Liver (tissue), 9 donors: ENCODE measurements around the gene ISX. TPM values are rescaled to one million over a fixed set of nuclear protein-coding genes. Genes with fewer than 3 reads are reported as not detected.

Experiments used
- DNase-seq: peaks from one replicate; pipeline ENCODE4 v3.0.0-alpha.2; 2017; ENCODE audit warnings: low spot score
- H3K27ac ChIP-seq, 2 donors: one replicate each; pipeline ENCODE4 v1.7.0; 2013; ENCODE audit warnings: inconsistent platforms in 2 of 2, low read length in 2 of 2, control low read depth in 1 of 2, low read depth in 1 of 2, mild to moderate bottlenecking in 1 of 2
- H3K27me3 ChIP-seq, 4 donors: one replicate each; pipeline versions ENCODE4 v1.6.1 to v1.7.0; 2013; ENCODE audit warnings: low read length in 3 of 4, inconsistent platforms in 1 of 4, mild to moderate bottlenecking in 1 of 4, moderate library complexity in 1 of 4; ENCODE audit not compliant: control insufficient read depth in 4 of 4, insufficient read depth in 4 of 4
- H3K36me3 ChIP-seq, 4 donors: one replicate each; pipeline versions ENCODE4 v1.6.1 to v1.7.0; 2013; ENCODE audit warnings: low read length in 3 of 4, mild to moderate bottlenecking in 3 of 4, low read depth in 1 of 4, moderate library complexity in 1 of 4; ENCODE audit not compliant: control insufficient read depth in 4 of 4, insufficient read depth in 3 of 4
- H3K4me1 ChIP-seq, 4 donors: one replicate each; pipeline versions ENCODE4 v1.6.1 to v1.7.0; 2013; ENCODE audit warnings: low read length in 3 of 4, mild to moderate bottlenecking in 3 of 4, moderate library complexity in 1 of 4; ENCODE audit not compliant: control insufficient read depth in 4 of 4, insufficient read depth in 4 of 4
- H3K4me3 ChIP-seq, 3 donors: one replicate each; pipeline versions ENCODE4 v1.6.1 to v1.7.0; 2013; ENCODE audit warnings: low read length in 3 of 3, control low read depth in 1 of 3, low read depth in 1 of 3, mild to moderate bottlenecking in 1 of 3
- H3K9ac ChIP-seq, 2 donors: one replicate each; pipeline ENCODE4 v1.7.0; 2013; ENCODE audit warnings: low read length in 2 of 2, mild to moderate bottlenecking in 2 of 2, moderate library complexity in 2 of 2, control low read depth in 1 of 2, low read depth in 1 of 2
- H3K9me3 ChIP-seq, 4 donors: one replicate each; pipeline versions ENCODE4 v1.6.1 to v1.7.0; 2013; ENCODE audit warnings: low read length in 3 of 4; ENCODE audit not compliant: control insufficient read depth in 4 of 4
- ATF3 ChIP-seq: IDR thresholded peaks from 2 replicates; pipeline ENCODE4 v1.6.1; 2016; ENCODE audit warnings: antibody characterized with exemption
- CTCF ChIP-seq: fragments of 150-350 bp; IDR thresholded peaks from 2 replicates; pipeline ENCODE4 v1.5.1; 2017; ENCODE audit warnings: improper control_type of control experiment, low read depth, low read length; ENCODE audit not compliant: missing input control
- EGR1 ChIP-seq, 2 donors: IDR thresholded peaks; 2 replicates each; pipeline ENCODE4 v1.6.1; 2016 to 2018; ENCODE audit warnings: antibody characterized with exemption in 2 of 2, low read depth in 2 of 2
- FOXA1 ChIP-seq: IDR thresholded peaks from 2 replicates; pipeline ENCODE4 v1.6.1; 2016; ENCODE audit warnings: antibody characterized with exemption
- FOXA2 ChIP-seq: IDR thresholded peaks from 2 replicates; pipeline ENCODE4 v1.6.1; 2016; ENCODE audit warnings: antibody characterized with exemption
- HNF4A ChIP-seq, 2 donors: conservative IDR thresholded peaks; 2 replicates each; pipeline ENCODE4 v1.6.1; 2016; ENCODE audit warnings: antibody characterized with exemption in 2 of 2, mild to moderate bottlenecking in 2 of 2
- HNF4G ChIP-seq: IDR thresholded peaks from 2 replicates; pipeline ENCODE4 v1.6.1; 2016; ENCODE audit warnings: antibody characterized with exemption
- JUND ChIP-seq, 2 donors: IDR thresholded peaks; 2 replicates each; pipeline ENCODE4 v1.6.1; 2016; ENCODE audit warnings: antibody characterized with exemption in 2 of 2
- NR2F2 ChIP-seq: IDR thresholded peaks from 2 replicates; pipeline ENCODE4 v1.6.1; 2016; ENCODE audit warnings: antibody characterized with exemption
- REST ChIP-seq: IDR thresholded peaks from 2 replicates; pipeline ENCODE4 v1.6.1; 2016; ENCODE audit warnings: antibody characterized with exemption, mild to moderate bottlenecking
- RXRA ChIP-seq, 2 donors: IDR thresholded peaks; 2 replicates each; pipeline ENCODE4 v1.6.1; 2017 to 2018; ENCODE audit warnings: antibody characterized with exemption in 2 of 2, mild to moderate bottlenecking in 1 of 2
- SP1 ChIP-seq: IDR thresholded peaks from 2 replicates; pipeline ENCODE4 v1.6.1; 2018; ENCODE audit warnings: antibody characterized with exemption, mild to moderate bottlenecking
- TAF1 ChIP-seq: conservative IDR thresholded peaks from 2 replicates; pipeline ENCODE4 v1.6.1; 2016; ENCODE audit warnings: antibody characterized with exemption, mild to moderate bottlenecking
- YY1 ChIP-seq: IDR thresholded peaks from 2 replicates; pipeline ENCODE4 v1.6.1; 2016; ENCODE audit warnings: antibody characterized with exemption, mild to moderate bottlenecking
- ZBTB33 ChIP-seq: IDR thresholded peaks from 2 replicates; pipeline ENCODE4 v1.6.1; 2016; ENCODE audit warnings: antibody characterized with exemption
- WGBS: extraction: QIAGEN DNeasy Blood & Tissue Kit; methylation state at CpG from one replicate; pipeline ENCODE4 v1.1.7; 2013; 5-methylcytosine and 5-hydroxymethylcytosine counted together
- polyA plus RNA-seq, 2 donors: library from polyadenylated mRNA; stranded (reverse) in 1 of 2; unstranded in 1 of 2; fragments of 200-250 nt in 1 of 2; fragments of >200 nt in 1 of 2; fragmentation: Nextera tagmentation in 1 of 2; extraction: Ambion mirVana in 1 of 2; gene quantifications; one replicate each; pipeline versions ENCODE4 v1.2.1 to v1.2.3, GENCODE V29; 2013 to 2015
- total RNA-seq, 2 donors: library from RNA; depleted of rRNA; stranded (reverse); fragments of >200 nt; gene quantifications; one replicate each; pipeline ENCODE4 v1.2.3, GENCODE V29; 2014
- donor health status: healthy.
- donor health status: healthy.
- donor health status: healthy.
- donor health status: healthy.
- donor health status: healthy.

Gene ISX
- total and polyA plus RNA-seq, 4 donors: 0.03 to 2.7 TPM; not detected in 2

- WGBS: 83% methylated on average over 14 of the region's 14 CpGs
- no peak for DNase-seq
- Histone ChIP-seq H3K36me3 (no peaks in the 10 kb centered on the region), H3K9ac (no peak overlapping the region), H3K27ac (no peak overlapping the region), H3K27me3 (peaks cover 0 to 2% (median 1%) of the 10 kb centered on the region in 4 donors), H3K9me3 (no peaks in the 10 kb centered on the region), H3K4me3 (no peak overlapping the region), H3K4me1 (no peaks in the 10 kb centered on the region)
- no peak for TF ChIP-seq ATF3
- TF ChIP-seq FOXA2: no peak
- no peak for TF ChIP-seq RXRA (IDR thresholded peaks at IDR 0.05)
Observed at GRCh38 chr22:35114131-35114980, 48.4 kb downstream of the ISX start.

GRCh38 chr22:35115515-35115914 lies 49.6 kb downstream of the ISX start:
- whole genome bisulfite sequencing: 91% methylated on average over 3 of the region's 3 CpGs
- no peak for DNase-seq
- H3K27ac ChIP-seq: no peak overlapping the region
- H3K9me3 ChIP-seq: no peaks in the 10 kb centered on the region
- no peak overlapping the region for H3K4me3 ChIP-seq
- H3K36me3 ChIP-seq: no peaks in the 10 kb centered on the region
- H3K27me3 ChIP-seq: peaks cover 0 to 2% (median 1%) of the 10 kb centered on the region in 4 donors
- H3K4me1 ChIP-seq: no peaks in the 10 kb centered on the region
- no peak for TF ChIP-seq ZBTB33
- TF ChIP-seq TAF1: no peak
- TF ChIP-seq NR2F2: no peak
- TF ChIP-seq SP1: no peak
- TF ChIP-seq FOXA1: no peak
- no peak for TF ChIP-seq HNF4G
- no peak for TF ChIP-seq FOXA2
- no peak for TF ChIP-seq CTCF
- no peak for TF ChIP-seq RXRA (IDR thresholded peaks at IDR 0.05)
- TF ChIP-seq EGR1 (IDR thresholded peaks at IDR 0.05; ENCODE audit: low read depth in 2 of 2): no peak
- TF ChIP-seq HNF4A (conservative IDR thresholded peaks at IDR 0.05): no peak
- TF ChIP-seq REST: no peak
- TF ChIP-seq JUND (IDR thresholded peaks at IDR 0.05): no peak
- no peak for TF ChIP-seq YY1
- no peak overlapping the region for H3K9ac ChIP-seq
